Sigmoid colon (tissue), 7 donors: ENCODE measurements around the gene JOSD2. TPM values are rescaled to one million over a fixed set of nuclear protein-coding genes. Genes with fewer than 3 reads are reported as not detected.

Source experiments
- DNase-seq: peaks from one replicate; pipeline ENCODE4 v3.0.0-alpha.2; 2019
- H3K27ac ChIP-seq, 4 donors: fragments of 200-600 bp; sonication (generic); one replicate each; pipeline ENCODE4 v1.5.1; 2016 to 2019; ENCODE audit warnings: mild to moderate bottlenecking in 1 of 4
- H3K27me3 ChIP-seq, 3 donors: fragments of 200-600 bp; sonication (generic); one replicate each; pipeline ENCODE4 v1.5.1; 2019; ENCODE audit warnings: mild to moderate bottlenecking in 1 of 3
- H3K36me3 ChIP-seq, 4 donors: fragments of 200-600 bp; sonication (generic); one replicate each; pipeline ENCODE4 v1.5.1; 2016 to 2019
- H3K4me1 ChIP-seq, 4 donors: fragments of 200-600 bp; sonication (generic); one replicate each; pipeline ENCODE4 v1.5.1; 2017 to 2019
- H3K4me3 ChIP-seq, 4 donors: fragments of 200-600 bp; sonication (generic); one replicate each; pipeline ENCODE4 v1.5.1; 2017 to 2019; ENCODE audit warnings: mild to moderate bottlenecking in 2 of 4, moderate library complexity in 1 of 4
- H3K9me3 ChIP-seq, 4 donors: fragments of 200-600 bp in 3 of 4; sonication (generic) in 3 of 4; one replicate each; pipeline versions ENCODE4 v1.5.1 to v1.6.1; 2013 to 2019
- CTCF ChIP-seq, 4 experiments: fragments of 450-650 bp in 3 of 4; fragments of 200-600 bp in 1 of 4; IDR thresholded peaks; one replicate each; pipeline ENCODE4 v1.5.1; 2016 to 2019; ENCODE audit warnings: antibody characterized with exemption in 4 of 4, mild to moderate bottlenecking in 3 of 4, moderate library complexity in 2 of 4
- EP300 ChIP-seq, 4 donors: sonication (generic); formaldehyde crosslinking; IDR thresholded peaks; one replicate each; pipeline ENCODE4 v1.6.1; 2017; ENCODE audit warnings: antibody characterized with exemption in 4 of 4
- POLR2A ChIP-seq, 2 donors: fragments of 450-650 bp; IDR thresholded peaks; one replicate each; pipeline ENCODE4 v1.6.1; 2016; ENCODE audit warnings: antibody characterized with exemption in 2 of 2, mild to moderate bottlenecking in 2 of 2, moderate library complexity in 2 of 2
- POLR2AphosphoS5 ChIP-seq, 4 donors: sonication (generic); formaldehyde crosslinking; IDR thresholded peaks; one replicate each; pipeline ENCODE4 v1.6.1; 2017; ENCODE audit warnings: antibody characterized with exemption in 4 of 4
- WGBS, 2 donors: extraction: QIAGEN DNeasy Blood & Tissue Kit; methylation state at CpG; one replicate each; pipeline ENCODE4 v1.1.7; 2013; 5-methylcytosine and 5-hydroxymethylcytosine counted together
- intact Hi-C: fragments of 100-400 bp; cut with DNase I; formaldehyde crosslinking; loops from one replicate; pipeline ENCODE4 v1.15.1; 2023
- polyA plus RNA-seq, 3 donors: library from polyadenylated mRNA; stranded (reverse); fragments of 200-250 nt; gene quantifications; one replicate each; pipeline ENCODE4 v1.2.3, GENCODE V29; 2013
- total RNA-seq, 4 donors: library from RNA; depleted of rRNA; stranded (reverse); fragments of >200 nt; gene quantifications; one replicate each; pipeline ENCODE4 v1.1.0, GENCODE V29; 2016
- donor health status: healthy with polysubstance abuse.
- donor health status: Bipolar disorder and iron deficiency.
- donor health status: healthy.

JOSD2 gene
- total and polyA plus RNA-seq, 7 donors: 23.5 to 85.1 (median 47.9) TPM

GRCh38 chr19:50498219-50499056 lies 12.6 kb downstream of the JOSD2 start:
- Histone ChIP-seq H3K9me3 (no peaks in the 10 kb centered on the region), H3K27me3 (no peaks in the 10 kb centered on the region), H3K36me3 (no peaks in the 10 kb centered on the region), H3K4me1 (peaks cover 0 to 7% (median 0%) of the 10 kb centered on the region in 4 donors), H3K4me3 (no peak overlapping the region), H3K27ac (no peak overlapping the region)
- WGBS, 2 donors: 85 to 88% methylated on average over 11 of the region's 11 CpGs
- DNase-seq: no peak
- TF ChIP-seq EP300 (IDR thresholded peaks at IDR 0.05) (no peak), POLR2A (IDR thresholded peaks at IDR 0.05) (no peak), CTCF (IDR thresholded peaks at IDR 0.05) (no peak), POLR2AphosphoS5 (IDR thresholded peaks at IDR 0.05) (no peak)
- intact Hi-C loops: no loop called here

GRCh38 chr19:50497022-50497405 lies 14.0 kb downstream of the JOSD2 start:
- no peak for DNase-seq

GRCh38 chr19:50496189-50497021 lies 14.6 kb downstream of the JOSD2 start:
- no peaks in the 10 kb centered on the region for H3K9me3 ChIP-seq
- 68 to 78% methylated on average over 30 of the region's 30 CpGs for WGBS, 2 donors
- intact Hi-C loops: no loop called here
- no peak for TF ChIP-seq EP300 (IDR thresholded peaks at IDR 0.05)
- no peak for TF ChIP-seq CTCF (IDR thresholded peaks at IDR 0.05)
- TF ChIP-seq POLR2AphosphoS5 (IDR thresholded peaks at IDR 0.05): no peak
- TF ChIP-seq POLR2A (IDR thresholded peaks at IDR 0.05): no peak
- peaks cover 0 to under 1% (median 0%) of the 10 kb centered on the region in 4 donors for H3K4me1 ChIP-seq
- peak; percentile 60 for DNase-seq
- peaks cover 0 to 7% (median under 1%) of the 10 kb centered on the region in 3 donors for H3K27me3 ChIP-seq
- H3K27ac ChIP-seq: no peak overlapping the region
- H3K36me3 ChIP-seq: no peaks in the 10 kb centered on the region
- no peak overlapping the region for H3K4me3 ChIP-seq

More at GRCh38 chr19:50497022-50497405, 14.0 kb downstream of the JOSD2 start:
- peaks cover 0 to 7% (median 0%) of the 10 kb centered on the region in 4 donors for H3K4me1 ChIP-seq
- peaks cover 0 to under 1% (median 0%) of the 10 kb centered on the region in 3 donors for H3K27me3 ChIP-seq
- H3K36me3 ChIP-seq: no peaks in the 10 kb centered on the region
- TF ChIP-seq EP300 (IDR thresholded peaks at IDR 0.05): no peak
- no peak for TF ChIP-seq POLR2AphosphoS5 (IDR thresholded peaks at IDR 0.05)
- TF ChIP-seq CTCF (IDR thresholded peaks at IDR 0.05): no peak
- no peak for TF ChIP-seq POLR2A (IDR thresholded peaks at IDR 0.05)
- no peak overlapping the region for H3K27ac ChIP-seq
- WGBS, 2 donors: 85 to 89% methylated on average over 8 of the region's 8 CpGs
- intact Hi-C loops: no loop called here
- H3K9me3 ChIP-seq: no peaks in the 10 kb centered on the region
- no peak overlapping the region for H3K4me3 ChIP-seq

DNA sequence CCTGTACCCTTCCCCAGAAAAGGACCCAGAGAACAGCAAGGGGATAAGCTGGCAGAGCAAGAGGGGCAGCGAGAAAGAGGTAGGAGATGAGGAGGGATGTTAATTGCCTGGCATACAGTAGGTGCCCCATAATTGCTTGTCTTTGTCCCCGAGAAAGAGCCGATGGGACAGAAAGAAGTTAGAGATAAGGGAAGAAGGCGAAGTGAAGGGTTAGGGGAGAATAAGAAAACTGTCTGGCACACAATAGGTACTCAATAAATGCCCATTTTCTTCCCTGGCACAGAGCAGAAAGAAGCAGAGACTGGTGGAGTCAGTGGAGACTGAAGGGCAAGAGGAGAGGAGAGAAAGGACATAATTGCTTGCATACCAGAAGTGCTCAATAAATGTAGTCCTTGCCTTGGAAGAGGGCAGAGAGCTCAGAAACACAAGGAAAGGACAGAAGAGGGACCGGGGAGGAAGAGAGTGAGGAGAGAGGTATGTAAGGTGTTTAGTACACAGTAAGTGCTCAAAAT lies 15.9 kb downstream of the JOSD2 start:
- peaks cover 0 to 4% (median 0%) of the 10 kb centered on the region in 4 donors for H3K36me3 ChIP-seq
- no peak overlapping the region for H3K4me3 ChIP-seq
- no peak for DNase-seq
- H3K4me1 ChIP-seq: no peaks in the 10 kb centered on the region
- intact Hi-C loops: no loop called here
- H3K27me3 ChIP-seq: peaks cover 5 to 18% (median 12%) of the 10 kb centered on the region in 3 donors
- WGBS, 2 donors: 92 to 93% methylated on average over 5 of the region's 5 CpGs
- H3K9me3 ChIP-seq: no peaks in the 10 kb centered on the region
- no peak for TF ChIP-seq EP300 (IDR thresholded peaks at IDR 0.05)
- TF ChIP-seq CTCF (IDR thresholded peaks at IDR 0.05): no peak
- no peak for TF ChIP-seq POLR2AphosphoS5 (IDR thresholded peaks at IDR 0.05)
- no peak for TF ChIP-seq POLR2A (IDR thresholded peaks at IDR 0.05)
- no peak overlapping the region for H3K27ac ChIP-seq
